AG04450 (cell line): ENCODE results near the gene S100A9. TPM values are rescaled to one million over a fixed set of nuclear protein-coding genes. Genes with fewer than 3 reads are reported as not detected.
A peak's percentile ranks its signal among the peaks of the same experiment; 100 is the strongest.

Experiments used
- CTCF ChIA-PET: fragments of 300-600, 350-600 bp; formaldehyde crosslinking; extraction: SDS; loops from one replicate; lab custom pipeline; 2022; ENCODE audit warnings: antibody characterized with exemption, inconsistent platforms; lab: Charles Lee
- POLR2A ChIA-PET: fragments of 350-600 bp; formaldehyde crosslinking; extraction: SDS; loops from one replicate; lab custom pipeline; 2021; ENCODE audit warnings: antibody characterized with exemption, inconsistent platforms; lab: Yijun Ruan, JAX
- DNase-seq: peaks from one replicate; pipeline ENCODE4 v3.0.0-alpha.2; 2011; ENCODE audit warnings: low read depth, low spot score
- H3K27ac ChIP-seq: one replicate; pipeline ENCODE4 v1.5.1; 2012; ENCODE audit warnings: low read depth, low read length, control low read depth
- H3K27me3 ChIP-seq: one replicate; pipeline ENCODE4 v1.6.0; 2012; ENCODE audit warnings: low read length; ENCODE audit not compliant: control insufficient read depth, insufficient read depth
- H3K4me3 ChIP-seq: 2 replicates; pipeline ENCODE4 v1.5.1; 2011; ENCODE audit warnings: mild to moderate bottlenecking, low read depth, low read length, control low read depth
- H3K9me3 ChIP-seq: 2 replicates; pipeline ENCODE4 v1.5.1; 2012; ENCODE audit warnings: low read length; ENCODE audit not compliant: control insufficient read depth, insufficient read depth
- CTCF ChIP-seq: IDR thresholded peaks from 2 replicates; pipeline ENCODE4 v1.5.1; 2011; ENCODE audit warnings: low read depth, low read length, control low read depth, inconsistent platforms
- polyA plus RNA-seq: library from polyadenylated mRNA; depleted of rRNA; stranded (reverse); fragments of >200 nt; gene quantifications from 2 replicates; pipeline ENCODE4 v1.2.3, GENCODE V29; 2011

S100A9 gene
- polyA plus RNA-seq, 1 experiment: not detected

- no peak for TF ChIP-seq CTCF
- DNase-seq: no peak
- Histone ChIP-seq H3K4me3 (no peak overlapping the region), H3K27ac (no peak overlapping the region), H3K9me3 (peaks cover 2% of the 10 kb centered on the region; the same call in 1 of the 2 replicates), H3K27me3 (peaks cover 2% of the 10 kb centered on the region)
- ChIA-PET CTCF (interaction anchor here (0.7 to 8.5 kb wide), 7 partner anchors 9 to 213 kb away, joined by 3 to 354 read pairs (median 4); no protein-coding TSS in a partner anchor), POLR2A (no interaction called here)
Observed at GRCh38 chr1:153354515-153355193, 3.0 kb upstream of the S100A9 start.

- Histone ChIP-seq H3K27me3 (peaks cover 2% of the 10 kb centered on the region), H3K4me3 (no peak overlapping the region), H3K9me3 (peaks cover 2% of the 10 kb centered on the region; the same call in 1 of the 2 replicates), H3K27ac (no peak overlapping the region)
- ChIA-PET POLR2A (no interaction called here), CTCF (interaction anchor here (0.6 to 8.5 kb wide), 8 partner anchors 8 to 212 kb away, joined by 3 to 354 read pairs (median 4); no protein-coding TSS in a partner anchor)
- peak; percentile 34 for TF ChIP-seq CTCF
- DNase-seq: no peak
Observed at GRCh38 chr1:153355445-153356071, 2.1 kb upstream of the S100A9 start.

GRCh38 chr1:153356392-153357075 lies 1.1 kb upstream of the S100A9 start:
- ChIA-PET CTCF (interaction anchor here (1.6 to 8.5 kb wide), 2 partner anchors 109 to 136 kb away, joined by 3 to 354 read pairs; no protein-coding TSS in a partner anchor), POLR2A (no interaction called here)
- peaks cover 2% of the 10 kb centered on the region; the same call in 1 of the 2 replicates for H3K9me3 ChIP-seq
- TF ChIP-seq CTCF: no peak
- DNase-seq: no peak
- no peak overlapping the region for H3K27ac ChIP-seq
- no peak overlapping the region for H3K4me3 ChIP-seq
- peaks cover 3% of the 10 kb centered on the region for H3K27me3 ChIP-seq

GRCh38 chr1:153357076-153357852 lies 390 bp upstream of the S100A9 start:
- H3K9me3 ChIP-seq: peaks cover 2% of the 10 kb centered on the region; the same call in 1 of the 2 replicates
- TF ChIP-seq CTCF: no peak
- peaks cover 5% of the 10 kb centered on the region for H3K27me3 ChIP-seq
- no peak overlapping the region for H3K4me3 ChIP-seq
- POLR2A ChIA-PET: no interaction called here
- H3K27ac ChIP-seq: no peak overlapping the region
- DNase-seq: no peak
- CTCF ChIA-PET: interaction anchor here (1.6 to 8.5 kb wide), 2 partner anchors 109 to 136 kb away, joined by 3 to 354 read pairs; no protein-coding TSS in a partner anchor
